ENCODE data around the gene SCFD2.

DNA sequence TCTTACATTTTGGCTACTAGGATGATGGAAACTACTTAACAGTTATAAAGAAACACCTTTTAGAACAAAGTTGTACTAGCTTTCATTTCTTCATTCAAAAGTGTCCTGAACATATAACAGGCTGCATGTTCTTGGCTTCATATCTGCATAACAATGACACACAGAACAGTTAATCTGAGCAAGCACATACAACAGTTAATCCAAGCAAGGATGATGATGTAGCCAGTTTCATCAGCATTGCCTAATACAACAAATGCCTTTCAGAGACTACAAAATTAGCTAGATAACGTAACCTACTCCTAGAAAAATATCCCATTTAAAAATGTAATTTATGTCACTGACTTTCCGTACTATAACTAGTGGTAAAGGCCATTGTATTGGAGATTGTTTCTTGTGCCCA is 182.1 kb downstream of the SCFD2 start:
- TF ChIP-seq, protein P1, sequence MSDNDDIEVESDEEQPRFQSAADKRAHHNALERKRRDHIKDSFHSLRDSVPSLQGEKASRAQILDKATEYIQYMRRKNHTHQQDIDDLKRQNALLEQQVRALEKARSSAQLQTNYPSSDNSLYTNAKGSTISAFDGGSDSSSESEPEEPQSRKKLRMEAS (IDR thresholded peaks at IDR 0.05), result no peak
- TF ChIP-seq CTCF (IDR thresholded peaks at IDR 0.05; ENCODE audit: control extremely low read depth in 1 of 3, insufficient read depth in 1 of 3, low read depth in 1 of 3, low read length in 3 of 3) (no peak), SP1 (IDR thresholded peaks at IDR 0.05; ENCODE audit: low read depth, low read length) (no peak)

All from H1 (cell line).